B cell (primary cell): Measurements from ENCODE around the gene FBXW10. TPM values are rescaled to one million over a fixed set of nuclear protein-coding genes. Genes with fewer than 3 reads are reported as not detected.
"Not testable (repeated sequence)": the region's sequence is repeated elsewhere in the genome, so short reads cannot be mapped to it uniquely, and the experiment has no call there.

Source experiments
- ATAC-seq: fragments of 200-7000 bp; cut with Tn5 transposase; one replicate; pipeline ENCODE4 v1.10.0; 2021; ENCODE audit warnings: low read depth, mild to moderate bottlenecking, moderate number of reproducible peaks, moderate library complexity
- CTCF ChIA-PET: fragments of 350-600 bp; sonication (Branson Sonifier 250); formaldehyde crosslinking; loops from one replicate; lab custom pipeline; 2021; ENCODE audit warnings: antibody characterized with exemption, inconsistent platforms; lab: Charles Lee
- POLR2A ChIA-PET: fragments of 350-600 bp; sonication (Branson Sonifier 250); formaldehyde crosslinking; loops from one replicate; lab custom pipeline; 2021; ENCODE audit warnings: antibody characterized with exemption; lab: Charles Lee
- DNase-seq: peaks from one replicate; pipeline ENCODE4 v3.0.0; 2013
- H2AFZ ChIP-seq: 2 replicates; pipeline ENCODE4 v1.6.1; 2012; ENCODE audit warnings: mild to moderate bottlenecking, low read depth, low read length; ENCODE audit not compliant: insufficient read depth, poor library complexity, severe bottlenecking
- H3K27ac ChIP-seq, 2 donors: 1 replicate in 1 of 2; 2 replicates in 1 of 2; pipeline ENCODE4 v1.5.1; 2012 to 2013; ENCODE audit warnings: low read length in 2 of 2, mild to moderate bottlenecking in 2 of 2, moderate library complexity in 1 of 2
- H3K27me3 ChIP-seq, 4 experiments: fragments of 200-600 bp in 1 of 4; sonication (generic) in 1 of 4; replicated peaks in 1 of 4; 1 replicate in 2 of 4; 2 replicates in 2 of 4; pipeline versions ENCODE4 v1.6.1 to v1.7.0; 2013 to 2016; ENCODE audit warnings: low read length in 3 of 4, mild to moderate bottlenecking in 2 of 4, mixed read lengths in 1 of 4, moderate library complexity in 1 of 4; ENCODE audit not compliant: insufficient read depth in 4 of 4, control insufficient read depth in 3 of 4; ENCODE audit errors: control extremely low read depth in 1 of 4
- H3K36me3 ChIP-seq, 2 experiments: replicated peaks in 1 of 2; 1 replicate in 1 of 2; 2 replicates in 1 of 2; pipeline versions ENCODE4 v1.6.1 to v1.7.1; 2013; ENCODE audit warnings: low read length in 1 of 2; ENCODE audit not compliant: insufficient read depth in 2 of 2, control insufficient read depth in 1 of 2; ENCODE audit errors: control extremely low read depth in 1 of 2, extremely low read depth in 1 of 2
- H3K4me1 ChIP-seq, 2 donors: fragments of 200-600 bp in 1 of 2; sonication (generic) in 1 of 2; 1 replicate in 1 of 2; 2 replicates in 1 of 2; pipeline versions ENCODE4 v1.5.1 to v1.6.1; 2013 to 2017; ENCODE audit warnings: low read length in 2 of 2; ENCODE audit not compliant: control insufficient read depth in 2 of 2, insufficient read depth in 2 of 2
- H3K4me2 ChIP-seq: replicated peaks from 2 replicates; pipeline ENCODE3; 2012; ENCODE audit warnings: mild to moderate bottlenecking, low read depth, low read length; ENCODE audit not compliant: poor library complexity, severe bottlenecking
- H3K4me3 ChIP-seq, 5 experiments: fragments of 200-600 bp in 1 of 5; sonication (generic) in 1 of 5; 1 replicate in 3 of 5; 2 replicates in 2 of 5; pipeline versions ENCODE4 v1.5.1 to v1.7.0; 2011 to 2016; ENCODE audit warnings: low read length in 4 of 5, mild to moderate bottlenecking in 4 of 5, low read depth in 2 of 5, control low read depth in 1 of 5, moderate library complexity in 1 of 5; ENCODE audit not compliant: insufficient read depth in 1 of 5; ENCODE audit errors: control extremely low read depth in 1 of 5, extremely low read depth in 1 of 5
- H3K79me2 ChIP-seq: fragments of 200-600 bp; sonication (generic); one replicate; pipeline ENCODE4 v1.6.0; 2016; ENCODE audit warnings: low read length; ENCODE audit not compliant: control insufficient read depth, insufficient read depth
- H3K9ac ChIP-seq: fragments of 200-600 bp; sonication (generic); 2 replicates; pipeline ENCODE4 v1.6.1; 2017; ENCODE audit warnings: mild to moderate bottlenecking, low read length, moderate library complexity
- H3K9me3 ChIP-seq, 3 donors: one replicate each; pipeline versions ENCODE4 v1.6.1 to v1.7.1; 2013; ENCODE audit warnings: low read length in 2 of 3; ENCODE audit not compliant: control insufficient read depth in 2 of 3, insufficient read depth in 1 of 3; ENCODE audit errors: control extremely low read depth in 1 of 3
- H4K20me1 ChIP-seq: 2 replicates; pipeline ENCODE4 v1.6.0; 2012; ENCODE audit warnings: mild to moderate bottlenecking, low read length; ENCODE audit not compliant: insufficient read depth, control insufficient read depth, poor library complexity, severe bottlenecking
- H3K27ac Mint-ChIP-seq: one replicate; pipeline ENCODE4 v1.8.0; 2021; ENCODE audit warnings: mixed read lengths
- H3K27me3 Mint-ChIP-seq: one replicate; pipeline ENCODE4 v1.8.0; 2021; ENCODE audit warnings: mixed read lengths
- H3K4me1 Mint-ChIP-seq: one replicate; pipeline ENCODE4 v1.8.0; 2021; ENCODE audit warnings: mixed read lengths
- H3K4me3 Mint-ChIP-seq: one replicate; pipeline ENCODE4 v1.8.0; 2021; ENCODE audit warnings: mixed read lengths
- H3K9me3 Mint-ChIP-seq: one replicate; pipeline ENCODE4 v1.8.0; 2022; ENCODE audit warnings: mixed read lengths; ENCODE audit not compliant: insufficient read depth
- WGBS: methylation state at CpG from one replicate; pipeline ENCODE4 v1.1.5; 2013; ENCODE audit warnings: missing lambda C conversion rate; ENCODE audit not compliant: insufficient coverage; 5-methylcytosine and 5-hydroxymethylcytosine counted together
- intact Hi-C: fragments of 100-400 bp; cut with micrococcal nuclease; formaldehyde crosslinking; loops from one replicate; pipeline ENCODE4 v1.10.0; 2022
- polyA plus RNA-seq: library from polyadenylated mRNA; depleted of rRNA; stranded (reverse); fragments of >200 nt; gene quantifications from 2 replicates; pipeline ENCODE4 v1.2.3, GENCODE V29; 2012
- total RNA-seq, 2 donors: library from RNA; stranded (reverse); fragments of 120-200 nt in 1 of 2; gene quantifications; 1 replicate in 1 of 2; 2 replicates in 1 of 2; pipeline versions ENCODE4 v1.2.3 to v1.2.4, GENCODE V29; 2013 to 2022

The FBXW10 gene
- total and polyA plus RNA-seq, 2 donors (not counting 1 experiment from before 2014, with no cell fraction given): not detected

DNA sequence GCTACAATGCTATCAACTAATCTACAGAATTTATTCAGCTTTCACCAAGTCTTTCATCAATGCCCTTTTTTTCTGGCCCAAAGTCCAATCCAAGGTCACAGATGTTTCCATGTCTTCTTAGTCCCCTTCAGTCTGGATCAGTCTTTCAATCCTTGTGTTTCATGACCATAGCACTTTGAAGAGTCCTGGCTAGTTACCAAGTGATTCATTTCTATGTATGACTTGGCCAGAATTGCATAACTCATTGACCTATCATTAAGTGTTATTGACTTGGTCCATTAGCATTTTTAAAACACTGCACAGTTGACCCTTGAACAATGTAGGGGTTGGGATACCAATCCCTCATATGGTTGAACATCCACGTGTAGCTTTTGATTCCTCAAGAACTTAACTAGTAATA lies 11.4 kb upstream of the FBXW10 start:
- H3K9me3 ChIP-seq, H3K27me3 Mint-ChIP-seq, H3K27ac ChIP-seq, H2AFZ ChIP-seq, H3K4me1 ChIP-seq, H4K20me1 ChIP-seq, H3K4me3 ChIP-seq, ATAC-seq, H3K27ac Mint-ChIP-seq, H3K4me3 Mint-ChIP-seq, H3K27me3 ChIP-seq, CTCF ChIA-PET, DNase-seq, H3K36me3 ChIP-seq, H3K4me2 ChIP-seq, H3K9me3 Mint-ChIP-seq, H3K4me1 Mint-ChIP-seq, H3K9ac ChIP-seq, intact Hi-C loops, H3K79me2 ChIP-seq: not testable (repeated sequence)
- POLR2A ChIA-PET: interaction anchor here (0.6 kb wide), 1 partner anchor 1417 kb away, joined by 3 read pairs; no protein-coding TSS in a partner anchor
- no CpG with 5 or more reads among the region's 1 CpG for WGBS

GRCh38 chr17:18733350-18733749 lies 10.5 kb upstream of the FBXW10 start:
- H4K20me1 ChIP-seq, H2AFZ ChIP-seq, DNase-seq, H3K9ac ChIP-seq, H3K4me1 ChIP-seq, intact Hi-C loops, CTCF ChIA-PET, H3K79me2 ChIP-seq, H3K27ac ChIP-seq, H3K4me3 ChIP-seq, H3K9me3 ChIP-seq, H3K27me3 ChIP-seq, H3K27me3 Mint-ChIP-seq, H3K27ac Mint-ChIP-seq, H3K4me3 Mint-ChIP-seq, H3K4me1 Mint-ChIP-seq, ATAC-seq, H3K9me3 Mint-ChIP-seq, H3K36me3 ChIP-seq, H3K4me2 ChIP-seq: not testable (repeated sequence)
- POLR2A ChIA-PET: interaction anchor here (0.6 kb wide), 1 partner anchor 1418 kb away, joined by 3 read pairs; no protein-coding TSS in a partner anchor
- 93% methylated on average over 2 of the region's 4 CpGs for WGBS

DNA sequence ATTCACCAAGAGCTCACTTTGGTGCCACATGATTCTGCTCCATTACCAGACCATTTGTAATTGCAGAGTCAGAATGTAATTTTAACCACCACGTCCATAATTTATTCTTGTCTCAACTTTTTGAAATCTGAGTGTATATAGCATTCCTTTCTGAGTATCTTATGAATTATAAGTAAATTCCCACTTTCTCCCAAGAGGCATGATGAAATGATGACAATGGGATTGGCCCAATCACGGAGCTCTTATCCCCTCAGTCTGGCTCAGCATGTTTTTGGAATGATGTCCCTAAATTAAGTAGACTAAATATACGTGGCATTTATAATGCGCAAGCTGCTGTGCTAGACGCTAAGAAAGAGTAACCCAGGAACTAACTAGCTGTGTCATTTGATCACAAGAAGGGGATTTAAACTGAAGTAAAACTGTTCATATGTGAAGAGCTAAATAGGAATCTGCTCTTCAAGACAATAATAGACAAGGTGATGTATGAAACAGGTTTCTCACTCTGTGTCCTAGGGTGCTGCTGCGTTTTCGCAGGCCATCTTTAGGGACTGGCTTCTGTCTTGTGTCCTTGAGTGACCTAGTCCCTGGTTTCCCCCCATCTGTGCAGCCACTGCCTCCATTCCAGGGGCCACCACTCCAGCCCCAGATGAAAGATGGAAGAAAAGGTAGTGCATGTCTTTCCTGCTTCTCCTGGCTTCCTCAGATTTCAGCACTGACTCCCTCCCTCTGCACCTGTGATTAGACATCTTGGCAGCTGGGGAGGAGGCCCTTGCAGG lies 4.0 kb upstream of the FBXW10 start:
- H3K9me3 Mint-ChIP-seq, H3K4me3 ChIP-seq, H3K4me3 Mint-ChIP-seq, H3K9ac ChIP-seq, H3K27ac ChIP-seq, CTCF ChIA-PET, H3K27me3 Mint-ChIP-seq, H3K27me3 ChIP-seq, H3K9me3 ChIP-seq, H2AFZ ChIP-seq, H3K36me3 ChIP-seq, H3K79me2 ChIP-seq, POLR2A ChIA-PET, H3K4me2 ChIP-seq, intact Hi-C loops, H3K27ac Mint-ChIP-seq, H3K4me1 ChIP-seq, H4K20me1 ChIP-seq, ATAC-seq, DNase-seq, H3K4me1 Mint-ChIP-seq: not testable (repeated sequence)
- WGBS: 100% methylated on average over 2 of the region's 7 CpGs

GRCh38 chr17:18741228-18741627 lies 2.6 kb upstream of the FBXW10 start:
- H3K36me3 ChIP-seq, H3K27me3 ChIP-seq, H3K4me3 ChIP-seq, H3K4me2 ChIP-seq, H3K9me3 Mint-ChIP-seq, H3K9me3 ChIP-seq, H3K27ac Mint-ChIP-seq, H3K79me2 ChIP-seq, intact Hi-C loops, CTCF ChIA-PET, H3K4me3 Mint-ChIP-seq, ATAC-seq, H3K9ac ChIP-seq, POLR2A ChIA-PET, H4K20me1 ChIP-seq, H2AFZ ChIP-seq, H3K4me1 ChIP-seq, H3K27me3 Mint-ChIP-seq, H3K4me1 Mint-ChIP-seq, H3K27ac ChIP-seq, DNase-seq: not testable (repeated sequence)
- 85% methylated on average over 2 of the region's 6 CpGs for WGBS
